ENCODE measurements around the gene COMT.

Gene COMT

GRCh38 chr22:19943082-19944026 is 1.8 kb downstream of the COMT start:
- H3K27me3 ChIP-seq (ENCODE audit: insufficient read depth, low read depth, severe bottlenecking) = no peaks in the 10 kb centered on the region
- peaks cover 24% of the 10 kb centered on the region for H3K36me3 ChIP-seq
- peak; percentile 63 for DNase-seq
- H3K4me3 ChIP-seq (ENCODE audit: low read depth, low read length) = peak overlapping the region; percentile 86
- no peaks in the 10 kb centered on the region for H3K9me3 ChIP-seq (ENCODE audit: severe bottlenecking)
- TF ChIP-seq CTCF (IDR thresholded peaks at IDR 0.05; ENCODE audit: low read depth, low read length) = peak; percentile 47
- H3K27ac ChIP-seq = peak overlapping the region; percentile 96

- H3K36me3 ChIP-seq = peaks cover 42% of the 10 kb centered on the region
- no peak for DNase-seq
- no peaks in the 10 kb centered on the region for H3K27me3 ChIP-seq (ENCODE audit: insufficient read depth, low read depth, severe bottlenecking)
- no peak overlapping the region for H3K4me3 ChIP-seq (ENCODE audit: low read depth, low read length)
- no peak overlapping the region for H3K27ac ChIP-seq
- TF ChIP-seq CTCF (IDR thresholded peaks at IDR 0.05; ENCODE audit: low read depth, low read length) = no peak
- H3K9me3 ChIP-seq (ENCODE audit: severe bottlenecking) = no peaks in the 10 kb centered on the region
Observed at GRCh38 chr22:19948057-19948760, 6.6 kb downstream of the COMT start.

- DNase-seq = no peak
- H3K9me3 ChIP-seq (ENCODE audit: severe bottlenecking) = no peaks in the 10 kb centered on the region
- peaks cover 31% of the 10 kb centered on the region for H3K36me3 ChIP-seq
- H3K27me3 ChIP-seq (ENCODE audit: insufficient read depth, low read depth, severe bottlenecking) = no peaks in the 10 kb centered on the region
- H3K27ac ChIP-seq = no peak overlapping the region
- H3K4me3 ChIP-seq (ENCODE audit: low read depth, low read length) = no peak overlapping the region
- TF ChIP-seq CTCF (IDR thresholded peaks at IDR 0.05; ENCODE audit: low read depth, low read length) = no peak
Observed at GRCh38 chr22:19951346-19951745, 9.8 kb downstream of the COMT start.

GRCh38 chr22:19955241-19956128 is 13.9 kb downstream of the COMT start:
- no peak for TF ChIP-seq CTCF (IDR thresholded peaks at IDR 0.05; ENCODE audit: low read depth, low read length)
- no peak overlapping the region for H3K27ac ChIP-seq
- H3K9me3 ChIP-seq (ENCODE audit: severe bottlenecking) = no peaks in the 10 kb centered on the region
- H3K27me3 ChIP-seq (ENCODE audit: insufficient read depth, low read depth, severe bottlenecking) = no peaks in the 10 kb centered on the region
- H3K4me3 ChIP-seq (ENCODE audit: low read depth, low read length) = no peak overlapping the region
- DNase-seq = no peak
- H3K36me3 ChIP-seq = peaks cover 17% of the 10 kb centered on the region

- Histone ChIP-seq H3K27me3 (ENCODE audit: insufficient read depth, low read depth, severe bottlenecking) (no peaks in the 10 kb centered on the region), H3K9me3 (ENCODE audit: severe bottlenecking) (no peaks in the 10 kb centered on the region), H3K4me3 (ENCODE audit: low read depth, low read length) (no peak overlapping the region), H3K27ac (no peak overlapping the region), H3K36me3 (peaks cover 22% of the 10 kb centered on the region)
- peak; percentile 54; the same call in 1 of the 2 replicates for TF ChIP-seq CTCF (IDR thresholded peaks at IDR 0.05; ENCODE audit: low read depth, low read length)
- no peak for DNase-seq
Observed at GRCh38 chr22:19957445-19957844, 15.9 kb downstream of the COMT start.
